Heart left ventricle (tissue), 16 donors: ENCODE results near the gene FADS2. TPM values are rescaled to one million over a fixed set of nuclear protein-coding genes. Genes with fewer than 3 reads are reported as not detected.
A peak's percentile ranks its signal among the peaks of the same experiment; 100 is the strongest.

ENCODE experiments used
- ATAC-seq, 4 donors: fragments of 200-7000 bp; cut with Tn5 transposase; one replicate each; pipeline ENCODE4 v1.9.1; 2020 to 2022; ENCODE audit warnings: moderate library complexity in 4 of 4, mild to moderate bottlenecking in 3 of 4, moderate number of reproducible peaks in 1 of 4
- DNase-seq, 5 donors: peaks; one replicate each; pipeline ENCODE4 v3.0.0-alpha.2; 2020
- H3K27ac ChIP-seq, 12 donors: fragments of 200-600 bp; sonication (generic) in 4 of 12; one replicate each; pipeline versions ENCODE4 v1.5.0 to v1.8.0; 2016 to 2022; ENCODE audit warnings: mild to moderate bottlenecking in 2 of 12
- H3K27me3 ChIP-seq, 9 donors: fragments of 200-600 bp; sonication (generic) in 2 of 9; one replicate each; pipeline versions ENCODE4 v1.5.1 to v1.8.0; 2016 to 2022; ENCODE audit warnings: mild to moderate bottlenecking in 3 of 9
- H3K36me3 ChIP-seq, 9 donors: fragments of 200-600 bp; sonication (generic) in 2 of 9; one replicate each; pipeline versions ENCODE4 v1.5.0 to v1.8.0; 2018 to 2022; ENCODE audit warnings: mild to moderate bottlenecking in 2 of 9
- H3K4me1 ChIP-seq, 12 donors: fragments of 200-600 bp; sonication (generic) in 4 of 12; one replicate each; pipeline versions ENCODE4 v1.5.0 to v1.8.0; 2016 to 2022; ENCODE audit warnings: mild to moderate bottlenecking in 3 of 12
- H3K4me3 ChIP-seq, 12 donors: fragments of 200-600 bp; sonication (generic) in 4 of 12; one replicate each; pipeline versions ENCODE4 v1.5.0 to v1.8.0; 2017 to 2022; ENCODE audit warnings: mild to moderate bottlenecking in 9 of 12, moderate library complexity in 4 of 12
- H3K9me3 ChIP-seq, 12 donors: fragments of 200-600 bp; sonication (generic) in 4 of 12; one replicate each; pipeline versions ENCODE4 v1.5.0 to v1.8.0; 2016 to 2022; ENCODE audit warnings: mild to moderate bottlenecking in 1 of 12
- CTCF ChIP-seq, 12 donors: fragments of 200-600 bp; sonication (generic) in 4 of 12; IDR thresholded peaks; one replicate each; pipeline versions ENCODE4 v1.5.0 to v1.8.0; 2018 to 2022; ENCODE audit warnings: antibody characterized with exemption in 12 of 12, mild to moderate bottlenecking in 5 of 12
- POLR2A ChIP-seq, 2 donors: fragments of 450-650 bp; IDR thresholded peaks; one replicate each; pipeline ENCODE4 v1.6.1; 2017; ENCODE audit warnings: antibody characterized with exemption in 2 of 2, mild to moderate bottlenecking in 2 of 2, moderate library complexity in 2 of 2
- WGBS, 4 donors: extraction: QIAGEN DNeasy Blood & Tissue Kit in 2 of 4; methylation state at CpG; one replicate each; pipeline versions ENCODE4 v1.1.5 to v1.1.7; 2013 to 2018; 5-methylcytosine and 5-hydroxymethylcytosine counted together
- intact Hi-C, 10 donors: fragments of 100-400 bp; cut with DNase I; formaldehyde crosslinking; loops; one replicate each; pipeline versions ENCODE4 v1.11.1 to v1.14.2; 2022
- long read RNA-seq, 3 donors: library from polyadenylated mRNA; unstranded; transcript quantifications; one replicate each; pipeline ENCODE4 v2.0.0, GENCODE V29; 2020 to 2021
- polyA plus RNA-seq, 2 donors: library from polyadenylated mRNA; stranded (reverse); fragments of 200-250 nt; gene quantifications; one replicate each; pipeline ENCODE4 v1.2.3, GENCODE V29; 2013
- total RNA-seq, 9 donors: library from RNA; depleted of rRNA in 2 of 9; stranded (reverse); fragments of >200 nt in 2 of 9; fragmentation: NEBNext Ultra II Directional in 3 of 9; extraction: Animal tissue kit (Norgen Biotek cat#: 25700) in 3 of 9; gene quantifications; one replicate each; pipeline versions ENCODE4 v1.1.0 to v1.2.4, GENCODE V29; 2016 to 2023
- donor health status: ischemic (EF 13 %, LVEDD 7.1; RV severe dilation, severe dysfunction).
- donor health status: healthy with polysubstance abuse.
- donor health status: DM: no; HTN: yes; CAD: no.
- donor health status: DM: no; HTN: no; CAD: no.
- donor health status: ischemic (EF 25% LVEDD 6.9; RV normal size, moderate dysfunction).
- donor health status: ischemic (EF 25% LVEDD 5.7; RV mildly dilated, moderate dysfunction).
- donor health status: healthy.
- donor health status: DM: yes; HTN: yes; CAD: no.
- donor health status: ischemic (EF 35%, LVEDD 5.7; RV mildly dilated, moderate dysfunction).
- donor health status: nonischemic (EF 11% LVEDD 7.7; RV severe dilation, severe dysfunction).
- donor health status: DM: yes; HTN: yes; CAD: no.
- donor health status: PGD.
- donor health status: ischemic (EF 29% LVEDD 5.4; RV normal size, mild dysfunction).
- donor health status: nonischemic (EF 23%, LVEDD 6.1; RV moderate dilation, normal function).

The FADS2 gene
- total RNA-seq (10 to 100 TPM in 8 of 9 donors, 1 to 10 TPM in 1; 2.6 to 38.2 (median 19.2) TPM), polyA plus RNA-seq (10 to 100 TPM; 13.8 to 43.6 TPM)
- long read RNA-seq, donor 1, full-length matches to known transcripts, result 5 of 33 reads
- long read RNA-seq, donor 1, partial matches to known transcripts, result 22 of 33 reads
- long read RNA-seq, donor 1, other reads (novel, unspliced or antisense), result 6 of 33 reads
- long read RNA-seq, donor 2, transcript FADS2-202 (12 exons, 3,630 nt), result major isoform, 7 of 47 reads
- long read RNA-seq, donor 2, partial matches to known transcripts, result 17 of 47 reads
- long read RNA-seq, donor 2, other reads (novel, unspliced or antisense), result 16 of 47 reads
- long read RNA-seq, donor 3, transcript FADS2-202 (12 exons, 3,630 nt), result major isoform, 6 of 31 reads
- long read RNA-seq, donor 3, partial matches to known transcripts, result 15 of 31 reads
- long read RNA-seq, donor 3, other reads (novel, unspliced or antisense), result 8 of 31 reads

GRCh38 chr11:61827571-61828378 is at the start of gene FADS2:
TSS of gene FADS2 (plus strand) at chr11:61828300. CDS start at chr11:61828391, 91 bp downstream.
- Histone ChIP-seq H3K4me1 (peaks cover 0 to 52% (median 29%) of the 10 kb centered on the region in 12 donors), H3K9me3 (no peaks in the 10 kb centered on the region), H3K36me3 (no peaks in the 10 kb centered on the region), H3K4me3 (peak within 1 kb of the TSS; percentile 47 to 80 (median 66)), H3K27ac (peak within 1 kb of the TSS; percentile 40 to 96 (median 86)), H3K27me3 (no peaks in the 10 kb centered on the region)
- DNase-seq (peak; percentile 94 to 96 (median 95)), ATAC-seq (peak; percentile 52 to 90 (median 88))
- intact Hi-C loops, result loop anchor here in 2 of 10 donors (1.0 kb wide), 2 partner anchors 12 to 64 kb away; partner anchors contain the start of gene FADS3 (in 1 of the 2)
- peak in 1 of 12 donors; percentile 10 for TF ChIP-seq CTCF (IDR thresholded peaks at IDR 0.05)
- TF ChIP-seq POLR2A (IDR thresholded peaks at IDR 0.05), result peak in 1 of 2 donors; percentile 16
- 1% methylated on average over 44 to 83 of the region's 83 CpGs for WGBS, 4 donors

GRCh38 chr11:61778357-61778886 is 49.7 kb upstream of the FADS2 start:
- no peak for TF ChIP-seq CTCF (IDR thresholded peaks at IDR 0.05)
- TF ChIP-seq POLR2A (IDR thresholded peaks at IDR 0.05), result no peak
- intact Hi-C loops, result no loop called here
- H3K4me3 ChIP-seq, result no peak overlapping the region
- no peak overlapping the region for H3K27ac ChIP-seq
- no peaks in the 10 kb centered on the region for H3K27me3 ChIP-seq
- DNase-seq, result peak in 1 of 5 donors; percentile 28
- H3K4me1 ChIP-seq, result peaks cover 0 to 12% (median 8%) of the 10 kb centered on the region in 12 donors
- peaks cover 0 to 3% (median 0%) of the 10 kb centered on the region in 9 donors for H3K36me3 ChIP-seq
- 89 to 95% (median 93%) methylated on average over 11 of the region's 11 CpGs for WGBS, 4 donors
- no peaks in the 10 kb centered on the region for H3K9me3 ChIP-seq
- no peak for ATAC-seq

- H3K4me1 ChIP-seq, result peaks cover 0 to 12% (median 8%) of the 10 kb centered on the region in 12 donors
- DNase-seq, result peak in 1 of 5 donors; percentile 57
- H3K36me3 ChIP-seq, result peaks cover 0 to 10% (median 0%) of the 10 kb centered on the region in 9 donors
- H3K4me3 ChIP-seq, result no peak overlapping the region
- no peak for TF ChIP-seq POLR2A (IDR thresholded peaks at IDR 0.05)
- no peak for ATAC-seq
- H3K9me3 ChIP-seq, result no peaks in the 10 kb centered on the region
- intact Hi-C loops, result no loop called here
- WGBS, 4 donors, result 86 to 91% (median 89%) methylated on average over 20 to 24 of the region's 24 CpGs
- no peak overlapping the region for H3K27ac ChIP-seq
- H3K27me3 ChIP-seq, result no peaks in the 10 kb centered on the region
Observed at GRCh38 chr11:61778920-61779650, 49.0 kb upstream of the FADS2 start.
